HG02642 (cell line): ENCODE results near the gene EHHADH.
"Not testable (repeated sequence)": the region's sequence is repeated elsewhere in the genome, so short reads cannot be mapped to it uniquely, and the experiment has no call there.

ENCODE experiments used
- ATAC-seq: cut with Tn5 transposase; IDR thresholded peaks from one replicate; pipeline ENCODE4 v1.9.1; 2021; ENCODE audit warnings: mild to moderate bottlenecking; ENCODE audit not compliant: unreplicated experiment, poor library complexity

EHHADH gene

DNA sequence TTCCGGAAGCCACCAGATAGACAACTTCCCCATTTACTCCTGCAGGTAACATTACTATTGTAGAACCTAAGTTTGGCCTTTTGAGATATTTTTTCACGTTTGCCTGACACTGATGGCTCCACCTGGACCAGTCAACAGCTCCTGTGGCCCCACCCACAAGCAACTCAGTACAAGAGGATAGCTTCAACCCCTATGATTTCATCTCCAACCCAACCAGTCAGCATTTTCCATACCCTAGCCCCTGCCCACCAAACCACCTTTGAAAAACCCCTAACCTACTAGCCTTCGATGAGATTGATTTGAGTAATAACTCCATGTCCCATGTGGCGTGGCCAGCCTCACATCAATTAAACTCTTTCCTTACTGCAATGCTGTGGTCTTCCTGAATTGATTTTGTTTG lies 950 bp upstream of the EHHADH start:
- no peak for ATAC-seq

- not testable (repeated sequence) for ATAC-seq
Observed at GRCh38 chr3:185253133-185253532, 716 bp downstream of the EHHADH start.

DNA sequence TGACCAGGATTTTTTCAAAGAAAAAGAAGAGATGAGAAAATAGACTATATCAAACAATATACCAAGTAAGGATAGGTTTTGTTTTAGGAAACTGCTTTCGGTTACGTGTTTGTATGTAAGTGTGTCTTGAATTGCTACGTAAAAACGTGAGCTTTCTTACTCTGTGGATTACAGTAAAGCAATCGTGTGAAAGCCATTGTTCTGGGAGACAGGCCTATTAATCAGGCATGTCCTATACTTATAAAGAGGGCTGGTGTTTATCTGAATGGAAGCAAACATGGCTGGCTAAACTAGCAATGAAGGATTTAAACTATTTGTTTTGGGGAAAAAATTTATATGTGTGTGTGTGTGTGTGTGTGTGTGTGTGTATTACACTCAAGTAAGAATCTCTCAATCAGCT lies 2.6 kb downstream of the EHHADH start:
- ATAC-seq: no peak

DNA sequence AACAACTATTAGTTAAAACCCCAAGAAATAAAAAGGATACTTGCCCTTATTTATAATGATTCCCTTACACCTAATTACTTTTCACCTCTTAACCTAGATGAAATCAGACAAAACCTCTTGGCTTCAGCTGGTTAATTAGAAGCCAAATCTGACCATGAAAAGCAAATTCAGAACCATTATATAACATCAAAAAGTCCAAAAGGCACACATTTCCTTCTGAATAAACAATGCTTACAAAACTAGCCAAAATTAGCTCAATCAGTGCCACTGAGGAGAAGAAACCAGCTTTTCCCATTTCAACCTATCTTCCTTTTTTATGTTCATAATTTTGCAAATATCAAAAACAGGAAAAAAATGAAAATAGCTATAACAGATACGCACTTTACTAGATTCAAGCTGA lies 3.2 kb downstream of the EHHADH start:
- no peak for ATAC-seq

GRCh38 chr3:185250247-185250646 lies 3.6 kb downstream of the EHHADH start:
- no peak for ATAC-seq

- ATAC-seq: no peak
Observed at GRCh38 chr3:185242642-185243041, 11.2 kb downstream of the EHHADH start.

GRCh38 chr3:185236969-185237368 lies 16.9 kb downstream of the EHHADH start:
- no peak for ATAC-seq

DNA sequence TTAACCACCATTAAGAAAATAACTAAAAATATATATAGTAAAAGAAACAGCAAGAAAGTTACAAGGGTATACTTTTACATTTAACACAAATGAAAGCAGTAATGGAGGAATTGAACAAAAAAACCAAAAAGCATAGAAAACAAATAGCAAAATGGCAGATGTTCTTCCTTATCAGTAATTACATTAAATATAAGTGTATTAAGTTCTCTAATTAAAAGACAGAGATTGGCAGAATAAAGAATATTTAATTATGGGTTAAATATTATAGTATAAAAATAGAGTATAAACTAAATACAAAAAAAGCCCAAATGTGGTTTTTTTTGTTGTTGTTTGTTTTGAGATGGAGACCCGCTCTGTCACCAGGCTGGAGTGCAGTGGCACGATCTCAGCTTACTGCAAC lies 20.5 kb downstream of the EHHADH start:
- ATAC-seq: no peak

DNA sequence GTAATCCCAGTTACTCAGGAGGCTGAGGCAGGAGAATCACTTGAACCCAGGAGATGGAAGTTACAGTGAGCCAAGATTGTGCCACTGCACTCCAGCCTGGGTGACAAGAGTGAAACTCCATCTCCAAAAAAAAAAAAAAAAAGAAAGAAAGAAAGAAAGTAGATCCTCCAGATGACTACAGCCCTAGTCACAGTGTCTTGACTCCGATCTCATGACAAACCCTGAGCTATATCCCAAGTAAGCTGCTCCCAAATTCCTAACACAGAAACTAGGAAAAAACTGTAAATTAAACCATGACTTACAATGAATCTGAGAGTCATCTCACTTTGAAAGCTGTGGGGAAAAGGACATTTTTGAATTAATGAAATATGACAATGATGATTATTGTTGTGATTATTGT lies 27.3 kb downstream of the EHHADH start:
- not testable (repeated sequence) for ATAC-seq

DNA sequence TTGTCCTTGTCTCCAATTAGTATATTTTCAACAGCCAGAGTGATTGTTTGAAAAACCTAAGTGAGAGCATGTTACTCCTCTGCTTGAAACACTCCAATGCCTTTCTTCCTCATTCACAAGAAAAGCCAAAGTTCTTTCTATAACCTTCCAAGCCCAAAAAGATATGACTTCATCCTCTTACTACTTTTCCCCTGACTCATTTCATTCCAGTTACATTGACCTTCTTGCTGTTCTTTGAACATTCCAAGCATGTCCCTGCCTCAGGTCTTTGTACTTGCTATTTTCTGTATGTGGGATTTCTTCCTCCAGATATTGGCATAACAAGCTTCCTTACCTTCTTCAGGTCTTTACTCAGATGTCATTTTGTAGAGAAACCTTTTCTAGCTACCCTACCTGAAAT lies 28.3 kb downstream of the EHHADH start:
- no peak for ATAC-seq

DNA sequence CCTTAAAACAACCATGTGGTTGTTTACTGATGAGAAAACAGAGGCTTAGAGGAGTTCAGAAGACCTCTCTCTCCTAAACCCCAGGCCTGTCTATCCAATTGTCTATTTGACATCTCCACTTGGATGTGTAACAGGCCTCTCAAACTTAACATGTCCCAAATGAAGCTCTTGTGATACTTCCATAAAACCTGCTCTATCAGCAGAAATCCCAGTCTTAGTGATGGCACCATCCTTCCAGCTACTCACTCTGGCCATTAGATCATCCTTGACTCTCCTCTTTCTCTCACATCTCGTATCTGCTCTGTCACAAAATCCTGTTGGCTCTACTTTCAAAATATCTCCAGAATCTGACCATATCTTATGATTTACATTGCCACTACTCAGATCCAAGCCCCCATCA lies 28.8 kb downstream of the EHHADH start:
- no peak for ATAC-seq

DNA sequence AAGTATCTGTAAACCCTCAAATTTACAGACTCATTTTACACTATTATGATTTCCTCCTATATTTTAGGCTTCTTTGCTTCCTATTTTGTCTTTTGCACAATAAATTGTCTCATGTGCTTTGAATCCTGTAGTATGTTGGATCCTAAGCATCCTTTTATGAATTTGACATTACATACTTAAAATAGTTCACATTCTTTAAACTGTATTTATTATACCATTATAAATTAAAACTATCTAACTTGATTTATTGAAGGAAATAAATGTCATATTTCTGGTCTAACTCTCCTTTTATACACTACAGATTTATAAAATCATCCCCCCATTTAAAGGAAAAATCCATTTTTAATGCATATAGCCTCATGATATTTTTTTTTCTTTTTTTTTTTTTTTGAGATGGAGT lies 32.6 kb downstream of the EHHADH start:
- no peak for ATAC-seq

DNA sequence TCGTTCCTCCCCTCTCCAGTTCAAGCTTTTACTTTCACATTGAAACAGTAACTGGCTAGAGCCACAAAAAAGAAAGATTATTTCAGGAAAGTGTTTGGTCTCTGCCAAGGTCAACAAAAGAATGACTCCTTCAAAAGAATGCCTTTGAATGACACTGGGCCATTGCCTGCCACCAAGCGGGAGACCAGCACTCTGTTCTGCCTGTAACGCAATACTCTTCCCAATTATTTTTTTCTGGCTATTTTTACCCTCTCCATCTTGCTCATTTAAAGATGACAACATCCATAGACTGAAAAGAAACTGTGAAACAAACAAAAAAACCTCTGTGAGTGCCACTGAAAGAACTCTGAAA lies 37.3 kb downstream of the EHHADH start:
- no peak for ATAC-seq

DNA sequence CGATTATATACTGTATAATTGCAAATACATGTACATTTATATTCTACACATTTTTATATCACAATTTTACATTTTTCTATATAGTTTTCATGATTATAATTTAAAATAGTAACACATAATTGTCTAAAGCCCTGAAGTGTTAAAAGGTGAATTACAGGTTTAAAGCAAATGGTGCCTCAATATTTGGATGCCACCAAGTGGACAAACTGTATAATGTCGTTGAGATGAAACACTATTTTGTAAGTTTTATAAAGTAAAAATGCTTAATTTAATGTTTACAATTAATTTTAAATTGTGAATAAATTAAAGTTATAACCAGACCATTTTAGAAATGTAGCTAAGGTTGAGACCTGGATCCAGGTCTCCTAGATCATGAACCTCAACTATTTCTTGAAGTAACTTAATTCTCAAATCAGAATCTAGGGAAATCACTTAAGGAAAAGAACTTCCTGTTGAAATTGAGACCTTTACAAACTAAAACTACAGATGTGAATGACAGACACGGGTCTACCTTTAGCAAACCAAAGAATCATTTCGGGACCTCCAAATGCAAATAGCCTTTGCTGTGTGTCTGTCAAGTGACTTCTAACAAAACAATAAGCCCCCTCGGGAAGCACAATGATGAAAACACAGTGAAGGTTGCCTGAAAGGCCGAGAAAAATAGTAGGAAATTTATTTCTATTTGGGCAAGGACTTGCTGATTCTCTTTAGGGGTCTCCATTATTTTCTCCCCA lies 37.8 kb downstream of the EHHADH start:
- no peak for ATAC-seq

GRCh38 chr3:185212559-185212958 lies 41.3 kb downstream of the EHHADH start:
- ATAC-seq: no peak

DNA sequence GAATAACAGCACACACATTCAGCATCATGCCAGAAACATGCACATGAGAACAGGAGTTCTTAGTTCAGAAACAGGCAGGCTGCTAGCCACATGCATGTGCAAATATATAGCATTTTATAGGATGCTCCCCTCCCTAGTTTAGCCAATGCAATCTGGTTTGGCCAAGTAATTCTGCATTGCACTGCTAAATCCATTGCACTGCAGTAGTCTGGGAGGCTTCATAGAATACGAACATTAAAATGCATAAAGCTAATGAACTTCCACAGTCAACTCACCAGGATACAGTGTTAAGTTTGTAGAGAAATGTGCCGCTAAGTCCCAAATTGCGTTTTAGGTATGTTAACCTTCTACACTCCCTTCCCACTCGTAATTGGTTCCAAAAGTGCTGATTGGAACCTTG lies 41.8 kb downstream of the EHHADH start:
- no peak for ATAC-seq

GRCh38 chr3:185210621-185211142 lies 43.2 kb downstream of the EHHADH start:
- ATAC-seq: no peak

DNA sequence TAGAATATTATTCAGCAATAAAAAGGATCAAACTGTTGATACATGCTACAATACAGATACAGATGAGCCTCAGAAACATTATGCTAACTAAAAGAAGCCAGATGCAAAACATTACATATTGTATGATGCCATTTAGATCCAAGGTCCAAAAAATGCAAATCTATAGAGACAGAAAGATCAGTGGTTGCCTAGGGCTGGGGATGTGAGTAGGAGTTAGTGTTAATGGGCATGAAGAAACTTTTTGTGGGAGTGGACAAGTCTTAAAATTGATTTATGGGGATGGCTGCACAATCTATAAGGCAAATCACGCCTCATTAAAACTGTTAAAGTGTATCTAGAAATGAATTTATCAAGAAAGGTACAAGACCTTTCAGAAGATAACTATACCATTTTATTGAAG lies 45.0 kb downstream of the EHHADH start:
- no peak for ATAC-seq

- ATAC-seq: peak; percentile 96
Observed at GRCh38 chr3:185207931-185208746, 45.7 kb downstream of the EHHADH start.

- no peak for ATAC-seq
Observed at GRCh38 chr3:185207481-185207880, 46.4 kb downstream of the EHHADH start.

- no peak for ATAC-seq
Observed at GRCh38 chr3:185205865-185206264, 48.0 kb downstream of the EHHADH start.

GRCh38 chr3:185204894-185205293 lies 49.0 kb downstream of the EHHADH start:
- no peak for ATAC-seq
